WTC11 (cell line): ENCODE measurements around the gene RBM18. TPM values are rescaled to one million over a fixed set of nuclear protein-coding genes. Genes with fewer than 3 reads are reported as not detected.

Source experiments
- ARID4B ChIP-seq: sonication (generic); formaldehyde crosslinking; IDR thresholded peaks from 2 replicates; pipeline ENCODE4 v1.8.0; 2023; ENCODE audit warnings: missing genetic modification reagents, mild to moderate bottlenecking, borderline replicate concordance
- ATF3 ChIP-seq: sonication (generic); formaldehyde crosslinking; conservative IDR thresholded peaks from 2 replicates; pipeline ENCODE4 v1.8.1; 2022; ENCODE audit warnings: mild to moderate bottlenecking, missing genetic modification reagents
- CREM ChIP-seq: sonication (generic); formaldehyde crosslinking; IDR thresholded peaks from 2 replicates; pipeline ENCODE4 v1.8.1; 2022; ENCODE audit warnings: mild to moderate bottlenecking, missing genetic modification reagents, moderate library complexity
- E2F4 ChIP-seq: sonication (generic); formaldehyde crosslinking; IDR thresholded peaks from 2 replicates; pipeline ENCODE4 v1.8.1; 2022; ENCODE audit warnings: low read depth, mild to moderate bottlenecking, moderate library complexity, missing genetic modification reagents, borderline replicate concordance
- GABPB1 ChIP-seq: sonication (generic); formaldehyde crosslinking; IDR thresholded peaks from 2 replicates; pipeline ENCODE4 v1.8.1; 2023; ENCODE audit warnings: mild to moderate bottlenecking, missing genetic modification reagents
- PRDM15 ChIP-seq: sonication (generic); formaldehyde crosslinking; IDR thresholded peaks from 2 replicates; pipeline ENCODE4 v1.8.0; 2022; ENCODE audit warnings: missing genetic modification reagents
- ZNF219 ChIP-seq: sonication (generic); formaldehyde crosslinking; IDR thresholded peaks from 2 replicates; pipeline ENCODE4 v1.8.0; 2023; ENCODE audit warnings: missing genetic modification reagents, mild to moderate bottlenecking, borderline replicate concordance
- ZNF317 ChIP-seq: sonication (generic); formaldehyde crosslinking; IDR thresholded peaks from 2 replicates; pipeline ENCODE4 v1.8.1; 2023; ENCODE audit warnings: low read depth, mild to moderate bottlenecking, moderate library complexity, missing genetic modification reagents, borderline replicate concordance
- ZNF423 ChIP-seq: fragments of 250-450 bp; sonication (Bioruptor Pico); IDR thresholded peaks from 2 replicates; pipeline ENCODE4 v2.1.2; 2022; ENCODE audit warnings: mild to moderate bottlenecking, moderate library complexity
- total RNA-seq: library from RNA; stranded (reverse); gene quantifications from 3 replicates; pipeline ENCODE4 v1.2.3, GENCODE V29; 2021
- TF ChIP-seq, protein P1 (sequence below): sonication (generic); formaldehyde crosslinking; conservative IDR thresholded peaks from 2 replicates; pipeline ENCODE4 v1.8.1; 2023; ENCODE audit warnings: mild to moderate bottlenecking, low read depth, missing genetic modification reagents, moderate library complexity
- TF ChIP-seq, protein P2 (sequence below): sonication (generic); formaldehyde crosslinking; IDR thresholded peaks from 2 replicates; pipeline ENCODE4 v1.8.0; 2022; ENCODE audit warnings: mild to moderate bottlenecking, missing genetic modification reagents
- TF ChIP-seq, protein P3 (sequence below): sonication (generic); formaldehyde crosslinking; IDR thresholded peaks from 2 replicates; pipeline ENCODE4 v1.8.1; 2022; ENCODE audit warnings: low read depth, missing genetic modification reagents, borderline replicate concordance

The RBM18 gene
- total RNA-seq, 1 experiment from 2014 or later: 11.4 TPM

DNA sequence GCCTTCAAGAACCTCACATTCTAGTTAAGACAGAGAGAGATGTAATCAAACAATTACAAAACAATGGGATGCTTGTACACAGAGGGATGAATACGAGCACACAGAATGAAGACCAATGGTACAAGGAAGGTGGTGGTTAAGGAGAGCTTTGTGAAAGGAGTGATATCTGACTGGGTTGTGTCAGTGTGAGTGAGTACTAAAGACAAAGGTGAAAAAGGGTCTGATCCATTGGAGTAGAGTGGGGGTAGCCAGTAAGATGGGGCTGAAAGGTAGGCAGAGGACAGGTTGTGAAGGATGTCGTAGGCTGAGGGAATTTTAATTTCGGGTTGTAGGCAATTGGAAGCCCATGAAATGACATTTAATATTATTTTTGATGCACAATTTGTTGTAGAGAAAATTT is 9.9 kb downstream of the RBM18 start (continued):
- no peak for TF ChIP-seq PRDM15 (CRISPR knock-in tag)
- TF ChIP-seq, protein P1, sequence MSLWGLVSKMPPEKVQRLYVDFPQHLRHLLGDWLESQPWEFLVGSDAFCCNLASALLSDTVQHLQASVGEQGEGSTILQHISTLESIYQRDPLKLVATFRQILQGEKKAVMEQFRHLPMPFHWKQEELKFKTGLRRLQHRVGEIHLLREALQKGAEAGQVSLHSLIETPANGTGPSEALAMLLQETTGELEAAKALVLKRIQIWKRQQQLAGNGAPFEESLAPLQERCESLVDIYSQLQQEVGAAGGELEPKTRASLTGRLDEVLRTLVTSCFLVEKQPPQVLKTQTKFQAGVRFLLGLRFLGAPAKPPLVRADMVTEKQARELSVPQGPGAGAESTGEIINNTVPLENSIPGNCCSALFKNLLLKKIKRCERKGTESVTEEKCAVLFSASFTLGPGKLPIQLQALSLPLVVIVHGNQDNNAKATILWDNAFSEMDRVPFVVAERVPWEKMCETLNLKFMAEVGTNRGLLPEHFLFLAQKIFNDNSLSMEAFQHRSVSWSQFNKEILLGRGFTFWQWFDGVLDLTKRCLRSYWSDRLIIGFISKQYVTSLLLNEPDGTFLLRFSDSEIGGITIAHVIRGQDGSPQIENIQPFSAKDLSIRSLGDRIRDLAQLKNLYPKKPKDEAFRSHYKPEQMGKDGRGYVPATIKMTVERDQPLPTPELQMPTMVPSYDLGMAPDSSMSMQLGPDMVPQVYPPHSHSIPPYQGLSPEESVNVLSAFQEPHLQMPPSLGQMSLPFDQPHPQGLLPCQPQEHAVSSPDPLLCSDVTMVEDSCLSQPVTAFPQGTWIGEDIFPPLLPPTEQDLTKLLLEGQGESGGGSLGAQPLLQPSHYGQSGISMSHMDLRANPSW: no peak
- no peak for TF ChIP-seq ZNF317 (CRISPR knock-in tag)
- TF ChIP-seq, protein P2, sequence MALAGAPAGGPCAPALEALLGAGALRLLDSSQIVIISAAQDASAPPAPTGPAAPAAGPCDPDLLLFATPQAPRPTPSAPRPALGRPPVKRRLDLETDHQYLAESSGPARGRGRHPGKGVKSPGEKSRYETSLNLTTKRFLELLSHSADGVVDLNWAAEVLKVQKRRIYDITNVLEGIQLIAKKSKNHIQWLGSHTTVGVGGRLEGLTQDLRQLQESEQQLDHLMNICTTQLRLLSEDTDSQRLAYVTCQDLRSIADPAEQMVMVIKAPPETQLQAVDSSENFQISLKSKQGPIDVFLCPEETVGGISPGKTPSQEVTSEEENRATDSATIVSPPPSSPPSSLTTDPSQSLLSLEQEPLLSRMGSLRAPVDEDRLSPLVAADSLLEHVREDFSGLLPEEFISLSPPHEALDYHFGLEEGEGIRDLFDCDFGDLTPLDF (CRISPR knock-in tag): no peak
- TF ChIP-seq, protein P3, sequence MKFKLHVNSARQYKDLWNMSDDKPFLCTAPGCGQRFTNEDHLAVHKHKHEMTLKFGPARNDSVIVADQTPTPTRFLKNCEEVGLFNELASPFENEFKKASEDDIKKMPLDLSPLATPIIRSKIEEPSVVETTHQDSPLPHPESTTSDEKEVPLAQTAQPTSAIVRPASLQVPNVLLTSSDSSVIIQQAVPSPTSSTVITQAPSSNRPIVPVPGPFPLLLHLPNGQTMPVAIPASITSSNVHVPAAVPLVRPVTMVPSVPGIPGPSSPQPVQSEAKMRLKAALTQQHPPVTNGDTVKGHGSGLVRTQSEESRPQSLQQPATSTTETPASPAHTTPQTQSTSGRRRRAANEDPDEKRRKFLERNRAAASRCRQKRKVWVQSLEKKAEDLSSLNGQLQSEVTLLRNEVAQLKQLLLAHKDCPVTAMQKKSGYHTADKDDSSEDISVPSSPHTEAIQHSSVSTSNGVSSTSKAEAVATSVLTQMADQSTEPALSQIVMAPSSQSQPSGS (CRISPR knock-in tag): no peak
- TF ChIP-seq ZNF423 (CRISPR knock-in tag): no peak
- no peak for TF ChIP-seq CREM (CRISPR knock-in tag)
- TF ChIP-seq E2F4: no peak
- no peak for TF ChIP-seq ARID4B
- no peak for TF ChIP-seq ZNF219 (CRISPR knock-in tag)
- TF ChIP-seq ATF3 (CRISPR knock-in tag): no peak
- TF ChIP-seq GABPB1 (CRISPR knock-in tag): no peak
